Left ventricle myocardium inferior (tissue), 1 donor: Measurements from ENCODE around the gene MFAP2. TPM values are rescaled to one million over a fixed set of nuclear protein-coding genes. Genes with fewer than 3 reads are reported as not detected.

Source experiments
- DNase-seq: peaks from one replicate; pipeline ENCODE4 v3.0.0-alpha.2; 2020
- H3K27ac ChIP-seq: fragments of 200-600 bp; replicated peaks from 2 replicates; pipeline ENCODE4 v1.8.0; 2021
- H3K27me3 ChIP-seq: fragments of 200-600 bp; 2 replicates; pipeline ENCODE4 v1.8.0; 2021; ENCODE audit warnings: low read depth
- H3K36me3 ChIP-seq: fragments of 200-600 bp; 2 replicates; pipeline ENCODE4 v1.8.0; 2021
- H3K4me1 ChIP-seq: fragments of 200-600 bp; 2 replicates; pipeline ENCODE4 v1.8.0; 2021
- H3K4me3 ChIP-seq: fragments of 200-600 bp; 2 replicates; pipeline ENCODE4 v1.8.0; 2021; ENCODE audit warnings: mild to moderate bottlenecking, moderate library complexity
- H3K9me3 ChIP-seq: fragments of 200-600 bp; replicated peaks from 2 replicates; pipeline ENCODE4 v1.8.0; 2021
- CTCF ChIP-seq: fragments of 200-600 bp; IDR thresholded peaks from 2 replicates; pipeline ENCODE4 v1.8.0; 2021; ENCODE audit warnings: antibody characterized with exemption, mild to moderate bottlenecking, borderline replicate concordance
- intact Hi-C: fragments of 100-400 bp; cut with micrococcal nuclease; formaldehyde crosslinking; loops from one replicate; pipeline ENCODE4 v1.11.0; 2022
- total RNA-seq: library from RNA; stranded (reverse); fragmentation: NEBNext Ultra II Directional; extraction: Animal tissue kit (Norgen Biotek cat#: 25700); gene quantifications from one replicate; pipeline ENCODE4 v1.2.1, GENCODE V29; 2021
- donor health status: DM: no; HTN: yes; CAD: no; lungs with severe emphysema.

Gene MFAP2
- total RNA-seq, 1 donor from 2014 or later: 3.0 TPM

- no peak for TF ChIP-seq CTCF
- DNase-seq: no peak
These were observed 44.3 kb upstream of the MFAP2 start for GRCh38 chr1:17024721-17025120.

DNA sequence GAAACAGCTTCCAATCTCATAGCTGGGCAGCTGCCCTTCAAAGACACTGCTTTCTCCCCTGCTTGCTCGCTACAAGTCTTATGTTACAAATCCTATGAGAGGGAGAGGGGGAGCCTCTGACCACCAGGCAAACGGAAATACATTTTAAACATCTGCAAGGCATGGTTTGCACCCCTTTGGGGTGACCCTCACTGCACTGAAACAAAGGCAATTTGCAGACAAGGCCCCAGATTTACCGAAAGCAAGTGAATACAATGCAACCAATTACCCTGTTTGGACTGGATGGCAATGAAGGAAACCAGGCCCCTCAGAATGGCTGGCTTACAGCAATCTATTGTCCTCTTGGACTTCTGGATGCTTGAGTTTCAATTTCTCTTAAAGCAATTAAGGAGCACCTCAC lies 43.2 kb upstream of the MFAP2 start:
- DNase-seq: no peak
- peaks cover 100% of the 10 kb centered on the region for H3K36me3 ChIP-seq
- no peak overlapping the region for H3K4me3 ChIP-seq
- TF ChIP-seq CTCF: no peak
- peaks cover 8% of the 10 kb centered on the region for H3K4me1 ChIP-seq
- intact Hi-C loops: no loop called here
- no peaks in the 10 kb centered on the region for H3K27me3 ChIP-seq
- no peak overlapping the region for H3K27ac ChIP-seq
- no peaks in the 10 kb centered on the region for H3K9me3 ChIP-seq

More at GRCh38 chr1:17024721-17025120, 44.3 kb upstream of the MFAP2 start:
- H3K27ac ChIP-seq: no peak overlapping the region
- H3K4me3 ChIP-seq: no peak overlapping the region
- peaks cover 100% of the 10 kb centered on the region for H3K36me3 ChIP-seq
- peaks cover 11% of the 10 kb centered on the region for H3K4me1 ChIP-seq
- H3K9me3 ChIP-seq: no peaks in the 10 kb centered on the region
- intact Hi-C loops: no loop called here
- H3K27me3 ChIP-seq: no peaks in the 10 kb centered on the region

- H3K4me3 ChIP-seq: no peak overlapping the region
- H3K27me3 ChIP-seq: no peaks in the 10 kb centered on the region
- H3K36me3 ChIP-seq: peaks cover 100% of the 10 kb centered on the region
- TF ChIP-seq CTCF: no peak
- H3K9me3 ChIP-seq: no peaks in the 10 kb centered on the region
- no peak for DNase-seq
- H3K4me1 ChIP-seq: peaks cover 4% of the 10 kb centered on the region
- intact Hi-C loops: no loop called here
- H3K27ac ChIP-seq: no peak overlapping the region
These were observed 42.7 kb upstream of the MFAP2 start for GRCh38 chr1:17023102-17023501.

DNA sequence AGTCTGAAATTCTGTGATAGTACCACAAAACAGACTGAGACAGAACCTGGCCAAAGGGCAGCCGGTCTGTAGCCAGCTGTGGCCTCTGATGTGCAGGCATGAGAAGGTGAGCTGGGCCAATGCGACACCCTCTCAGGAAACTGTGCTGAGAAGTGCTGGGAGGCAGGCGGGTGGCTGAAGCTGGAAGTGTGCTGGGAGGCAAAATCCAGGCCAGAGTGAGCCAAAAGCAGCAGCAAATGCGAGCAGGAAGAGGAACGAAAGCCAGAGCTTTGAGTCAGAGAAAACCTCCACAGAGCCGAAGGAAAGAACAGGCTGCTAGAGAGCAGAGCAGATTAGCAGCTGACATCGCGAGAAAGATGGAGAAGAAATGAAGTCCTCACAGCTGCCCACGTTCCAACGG lies 41.5 kb upstream of the MFAP2 start:
- no peak for TF ChIP-seq CTCF
- Histone ChIP-seq H3K9me3 (no peaks in the 10 kb centered on the region), H3K27ac (no peak overlapping the region), H3K4me1 (no peaks in the 10 kb centered on the region), H3K36me3 (peaks cover 95% of the 10 kb centered on the region), H3K4me3 (no peak overlapping the region), H3K27me3 (no peaks in the 10 kb centered on the region)
- DNase-seq: no peak
- intact Hi-C loops: no loop called here

- Histone ChIP-seq H3K27ac (no peak overlapping the region), H3K4me1 (no peaks in the 10 kb centered on the region), H3K4me3 (no peak overlapping the region), H3K27me3 (no peaks in the 10 kb centered on the region), H3K36me3 (peaks cover 81% of the 10 kb centered on the region), H3K9me3 (no peaks in the 10 kb centered on the region)
- DNase-seq: no peak
- intact Hi-C loops: no loop called here
- no peak for TF ChIP-seq CTCF
These were observed 40.1 kb upstream of the MFAP2 start for GRCh38 chr1:17020502-17020901.

DNA sequence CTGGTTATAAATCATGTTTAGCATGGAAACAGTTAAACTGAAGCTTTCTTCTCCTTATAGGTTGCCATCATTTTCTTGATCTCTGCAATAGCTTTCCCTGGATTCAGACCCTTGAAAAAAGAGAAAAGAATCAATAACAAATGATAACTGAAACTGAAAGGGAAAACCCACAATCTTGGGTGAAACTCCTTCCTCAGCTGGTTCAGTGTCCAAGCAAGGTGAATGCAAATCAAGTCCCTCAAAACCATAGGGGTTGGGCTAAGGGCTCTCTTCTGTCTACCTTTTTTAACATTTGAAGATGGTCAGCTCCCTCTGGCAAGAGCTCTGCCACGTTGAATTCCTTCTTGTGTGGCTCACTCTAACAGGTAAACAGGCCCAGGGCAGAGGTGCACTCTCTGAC lies 38.4 kb upstream of the MFAP2 start:
- H3K9me3 ChIP-seq: no peaks in the 10 kb centered on the region
- H3K4me3 ChIP-seq: no peak overlapping the region
- H3K27ac ChIP-seq: no peak overlapping the region
- H3K27me3 ChIP-seq: no peaks in the 10 kb centered on the region
- DNase-seq: no peak
- no peak for TF ChIP-seq CTCF
- intact Hi-C loops: no loop called here
- no peaks in the 10 kb centered on the region for H3K4me1 ChIP-seq
- peaks cover 65% of the 10 kb centered on the region for H3K36me3 ChIP-seq
